HCT116 (cell line): Measurements from ENCODE around the gene SMARCAD1.

Experiments used
- CBX3 ChIP-seq: IDR thresholded peaks from 2 replicates; pipeline ENCODE4 v1.6.1; 2012; ENCODE audit warnings: low read depth
- ELF1 ChIP-seq: IDR thresholded peaks from 2 replicates; pipeline ENCODE4 v1.6.1; 2012; ENCODE audit warnings: low read depth, borderline replicate concordance
- EZH2 ChIP-seq: fragments of 200-600 bp; sonication (generic); IDR thresholded peaks from 2 replicates; pipeline ENCODE4 v1.6.1; 2017; ENCODE audit warnings: antibody characterized with exemption, mixed run types
- FOSL1 ChIP-seq: IDR thresholded peaks from 2 replicates; pipeline ENCODE4 v1.6.1; 2012; ENCODE audit warnings: low read depth
- POLR2AphosphoS5 ChIP-seq: IDR thresholded peaks from 2 replicates; pipeline ENCODE4 v1.6.1; 2011; ENCODE audit warnings: mild to moderate bottlenecking, low read depth, low read length, moderate library complexity
- REST ChIP-seq: IDR thresholded peaks from 2 replicates; pipeline ENCODE4 v1.6.1; 2012; ENCODE audit warnings: low read depth
- SP1 ChIP-seq: IDR thresholded peaks from 2 replicates; pipeline ENCODE4 v1.6.1; 2012; ENCODE audit warnings: low read depth
- YY1 ChIP-seq: IDR thresholded peaks from 2 replicates; pipeline ENCODE4 v1.6.1; 2011; ENCODE audit warnings: low read length, low read depth, moderate library complexity, mild to moderate bottlenecking; ENCODE audit not compliant: insufficient replicate concordance; ENCODE audit errors: extremely low read depth
- ZFX ChIP-seq: fragments of 450-650 bp; IDR thresholded peaks from 2 replicates; pipeline ENCODE4 v1.6.1; 2017
- ZNF274 ChIP-seq: fragments of 200-500 bp; sonication (Bioruptor generic); IDR thresholded peaks from 2 replicates; pipeline ENCODE4 v1.6.1; 2014; ENCODE audit warnings: mild to moderate bottlenecking, low read depth, low read length, inconsistent platforms
- TF ChIP-seq, protein P1 (sequence below), 3 experiments: fragments of 200-600 bp in 1 of 3; sonication (generic) in 1 of 3; IDR thresholded peaks in 2 of 3; conservative IDR thresholded peaks in 1 of 3; 2 replicates each; pipeline ENCODE4 v1.5.1; 2012 to 2017; ENCODE audit warnings: low read depth in 2 of 3, low read length in 2 of 3, antibody characterized with exemption in 1 of 3, borderline replicate concordance in 1 of 3, control low read depth in 1 of 3, mild to moderate bottlenecking in 1 of 3, mixed read lengths in 1 of 3, mixed run types in 1 of 3, moderate library complexity in 1 of 3; ENCODE audit not compliant: insufficient read depth in 1 of 3

DNA sequence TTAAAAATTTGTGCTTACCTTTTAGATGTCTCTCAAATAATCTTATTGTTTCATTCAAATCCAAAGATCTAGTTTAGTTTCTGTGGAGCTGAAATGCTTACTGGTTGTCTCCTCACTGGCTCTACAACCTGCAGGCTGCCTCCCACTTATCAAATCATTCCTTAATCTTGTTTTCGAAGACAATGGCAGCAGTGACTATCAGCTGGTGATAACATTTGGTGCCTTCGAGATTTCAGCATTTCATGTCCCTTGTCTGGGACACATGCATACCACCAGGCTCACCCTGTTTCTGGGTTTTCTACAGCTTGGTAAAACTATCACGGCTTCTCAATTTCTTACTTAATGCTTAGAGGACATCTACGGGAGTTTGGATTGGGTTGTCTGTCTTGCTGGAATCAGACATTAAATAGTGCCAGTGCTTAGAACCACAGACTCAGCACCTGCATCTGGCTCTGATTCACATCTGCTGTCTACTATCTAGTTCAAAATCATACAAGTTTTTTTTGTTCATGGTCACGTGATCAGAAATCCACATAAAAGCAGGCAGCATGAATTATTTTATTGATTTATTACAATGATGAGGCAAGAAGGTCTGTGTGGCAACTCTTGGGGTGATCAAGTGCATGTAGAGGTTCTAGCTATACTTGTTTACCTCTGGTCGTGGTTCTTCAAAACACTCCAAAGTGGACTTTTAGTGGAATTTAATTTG is 32.0 kb upstream of the SMARCAD1 start:
- TF ChIP-seq, protein P1, sequence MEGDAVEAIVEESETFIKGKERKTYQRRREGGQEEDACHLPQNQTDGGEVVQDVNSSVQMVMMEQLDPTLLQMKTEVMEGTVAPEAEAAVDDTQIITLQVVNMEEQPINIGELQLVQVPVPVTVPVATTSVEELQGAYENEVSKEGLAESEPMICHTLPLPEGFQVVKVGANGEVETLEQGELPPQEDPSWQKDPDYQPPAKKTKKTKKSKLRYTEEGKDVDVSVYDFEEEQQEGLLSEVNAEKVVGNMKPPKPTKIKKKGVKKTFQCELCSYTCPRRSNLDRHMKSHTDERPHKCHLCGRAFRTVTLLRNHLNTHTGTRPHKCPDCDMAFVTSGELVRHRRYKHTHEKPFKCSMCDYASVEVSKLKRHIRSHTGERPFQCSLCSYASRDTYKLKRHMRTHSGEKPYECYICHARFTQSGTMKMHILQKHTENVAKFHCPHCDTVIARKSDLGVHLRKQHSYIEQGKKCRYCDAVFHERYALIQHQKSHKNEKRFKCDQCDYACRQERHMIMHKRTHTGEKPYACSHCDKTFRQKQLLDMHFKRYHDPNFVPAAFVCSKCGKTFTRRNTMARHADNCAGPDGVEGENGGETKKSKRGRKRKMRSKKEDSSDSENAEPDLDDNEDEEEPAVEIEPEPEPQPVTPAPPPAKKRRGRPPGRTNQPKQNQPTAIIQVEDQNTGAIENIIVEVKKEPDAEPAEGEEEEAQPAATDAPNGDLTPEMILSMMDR (IDR thresholded peaks at IDR 0.05 in 2 of 3, conservative IDR thresholded peaks at IDR 0.05 in 1 of 3; ENCODE audit: borderline replicate concordance in 1 of 3, insufficient read depth in 1 of 3, low read depth in 2 of 3, low read length in 2 of 3) = no peak
- TF ChIP-seq ZFX (no peak), CBX3 (no peak), REST (no peak), POLR2AphosphoS5 (no peak), ZNF274 (no peak), EZH2 (no peak), SP1 (no peak), ELF1 (no peak), FOSL1 (no peak), YY1 (no peak)
